Psoas muscle (tissue), 8 donors: Measurements from ENCODE around the gene MYO10. TPM values are rescaled to one million over a fixed set of nuclear protein-coding genes. Genes with fewer than 3 reads are reported as not detected.

Source experiments
- ATAC-seq, 4 donors: fragments of 200-7000 bp; cut with Tn5 transposase; one replicate each; pipeline ENCODE4 v1.9.1; 2020; ENCODE audit warnings: moderate library complexity in 3 of 4, mild to moderate bottlenecking in 2 of 4
- DNase-seq, 2 donors: peaks; one replicate each; pipeline ENCODE4 v3.0.0-alpha.2; 2020
- H3K27ac ChIP-seq: fragments of 200-600 bp; one replicate; pipeline ENCODE4 v1.8.0; 2022
- H3K27me3 ChIP-seq, 3 donors: fragments of 200-600 bp in 1 of 3; one replicate each; pipeline versions ENCODE4 v1.6.1 to v1.8.0; 2013 to 2022; ENCODE audit warnings: low read length in 2 of 3, mild to moderate bottlenecking in 2 of 3, moderate library complexity in 1 of 3; ENCODE audit not compliant: insufficient read depth in 3 of 3
- H3K36me3 ChIP-seq, 2 donors: fragments of 200-600 bp in 1 of 2; one replicate each; pipeline versions ENCODE4 v1.6.1 to v1.8.0; 2013 to 2022; ENCODE audit warnings: low read depth in 1 of 2, mild to moderate bottlenecking in 1 of 2, moderate library complexity in 1 of 2; ENCODE audit not compliant: insufficient read depth in 1 of 2
- H3K4me1 ChIP-seq: fragments of 200-600 bp; one replicate; pipeline ENCODE4 v1.8.0; 2022
- H3K4me3 ChIP-seq: fragments of 200-600 bp; one replicate; pipeline ENCODE4 v1.8.0; 2022; ENCODE audit warnings: mild to moderate bottlenecking
- H3K9me3 ChIP-seq: fragments of 200-600 bp; one replicate; pipeline ENCODE4 v1.8.0; 2022
- WGBS, 3 donors: extraction: QIAGEN DNeasy Blood & Tissue Kit; methylation state at CpG; one replicate each; pipeline versions ENCODE4 v1.1.6 to v1.1.7; 2013; 5-methylcytosine and 5-hydroxymethylcytosine counted together
- intact Hi-C, 2 donors: fragments of 100-400 bp; cut with DNase I; formaldehyde crosslinking; loops; one replicate each; pipeline versions ENCODE4 v1.11.0 to v1.14.2; 2022
- polyA plus RNA-seq, 3 donors: library from polyadenylated mRNA; stranded (reverse); fragments of 200-250 nt; gene quantifications; one replicate each; pipeline ENCODE4 v1.2.3, GENCODE V29; 2013
- total RNA-seq, 4 donors: library from RNA; stranded (reverse); fragmentation: NEBNext Ultra II Directional in 2 of 4; extraction: Animal tissue kit (Norgen Biotek cat#: 25700) in 2 of 4; gene quantifications; one replicate each; pipeline versions ENCODE4 v1.2.1 to v1.2.4, GENCODE V29; 2021 to 2023
- TF ChIP-seq, protein P1 (sequence below): fragments of 200-600 bp; IDR thresholded peaks from one replicate; pipeline ENCODE4 v1.8.0; 2022; ENCODE audit warnings: antibody characterized with exemption
- donor health status: healthy with polysubstance abuse.
- donor health status: DM: no; HTN: no; CAD: no; lungs with moderate emphysema.
- donor health status: Bipolar disorder and iron deficiency.
- donor health status: healthy.
- donor health status: DM: yes; HTN: yes; CAD: no.
- donor health status: DM: no; HTN: no; CAD: no.
- donor health status: DM: no; HTN: no; CAD: no.
- donor health status: DM: yes; HTN: yes; CAD: no.

The MYO10 gene
- total and polyA plus RNA-seq, 7 donors = 1.8 to 10.9 (median 10.0) TPM

DNA sequence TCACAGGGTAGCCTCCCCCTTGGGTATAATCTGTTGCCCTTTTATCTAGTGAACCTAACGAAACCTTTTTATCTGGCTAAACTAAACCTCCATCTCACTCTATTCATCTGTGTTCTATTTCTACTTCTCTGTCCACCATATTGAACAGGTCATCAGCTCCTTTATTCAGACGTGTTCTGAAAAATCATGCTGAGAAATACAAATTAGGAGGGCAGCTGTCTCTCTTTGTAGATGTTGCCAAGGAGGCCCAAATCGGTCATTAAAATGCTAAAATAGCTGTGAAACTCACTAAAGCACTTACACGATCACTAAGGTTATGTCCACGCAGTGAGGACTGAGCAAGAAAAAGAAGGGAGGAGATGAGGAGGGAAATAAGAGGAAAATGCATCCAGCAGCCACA is 203.7 kb downstream of the MYO10 start:
- Histone ChIP-seq H3K9me3 (no peaks in the 10 kb centered on the region), H3K4me1 (peaks cover 12% of the 10 kb centered on the region), H3K27ac (no peak overlapping the region), H3K27me3 (no peaks in the 10 kb centered on the region), H3K4me3 (no peak overlapping the region), H3K36me3 (no peaks in the 10 kb centered on the region)
- TF ChIP-seq, protein P1, sequence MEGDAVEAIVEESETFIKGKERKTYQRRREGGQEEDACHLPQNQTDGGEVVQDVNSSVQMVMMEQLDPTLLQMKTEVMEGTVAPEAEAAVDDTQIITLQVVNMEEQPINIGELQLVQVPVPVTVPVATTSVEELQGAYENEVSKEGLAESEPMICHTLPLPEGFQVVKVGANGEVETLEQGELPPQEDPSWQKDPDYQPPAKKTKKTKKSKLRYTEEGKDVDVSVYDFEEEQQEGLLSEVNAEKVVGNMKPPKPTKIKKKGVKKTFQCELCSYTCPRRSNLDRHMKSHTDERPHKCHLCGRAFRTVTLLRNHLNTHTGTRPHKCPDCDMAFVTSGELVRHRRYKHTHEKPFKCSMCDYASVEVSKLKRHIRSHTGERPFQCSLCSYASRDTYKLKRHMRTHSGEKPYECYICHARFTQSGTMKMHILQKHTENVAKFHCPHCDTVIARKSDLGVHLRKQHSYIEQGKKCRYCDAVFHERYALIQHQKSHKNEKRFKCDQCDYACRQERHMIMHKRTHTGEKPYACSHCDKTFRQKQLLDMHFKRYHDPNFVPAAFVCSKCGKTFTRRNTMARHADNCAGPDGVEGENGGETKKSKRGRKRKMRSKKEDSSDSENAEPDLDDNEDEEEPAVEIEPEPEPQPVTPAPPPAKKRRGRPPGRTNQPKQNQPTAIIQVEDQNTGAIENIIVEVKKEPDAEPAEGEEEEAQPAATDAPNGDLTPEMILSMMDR = no peak
- ATAC-seq = no peak
- intact Hi-C loops = no loop called here
- no peak for DNase-seq
- WGBS, 3 donors = 58 to 75% (median 63%) methylated on average over 5 of the region's 5 CpGs

DNA sequence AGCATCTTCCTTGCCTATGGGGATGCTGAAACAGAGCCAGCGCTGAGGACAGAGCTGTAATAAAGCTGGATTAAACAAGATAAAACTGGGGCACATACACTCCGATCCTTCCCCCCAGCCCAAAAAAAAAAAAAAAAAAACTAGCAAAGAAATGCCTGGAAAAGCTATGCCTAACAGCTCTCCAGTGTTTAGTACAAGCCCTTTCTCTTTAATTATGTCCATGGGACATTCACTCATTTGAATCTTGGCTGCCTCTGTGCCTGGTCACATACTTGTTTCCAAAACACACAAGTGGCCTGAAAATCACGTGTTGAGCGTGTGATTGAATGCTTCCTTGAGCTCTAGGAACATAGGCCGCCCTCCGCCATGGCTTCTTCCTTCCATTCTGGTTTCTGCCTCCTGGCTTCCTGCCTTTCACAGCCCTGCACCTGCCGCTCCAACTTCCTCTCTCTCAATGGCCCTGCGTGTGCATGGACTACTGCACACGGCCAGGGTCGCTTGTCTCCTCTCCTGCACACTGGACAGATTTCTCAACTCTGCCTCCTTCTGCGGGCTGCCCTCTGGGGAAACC is 208.2 kb downstream of the MYO10 start:
- no peak for DNase-seq
- Histone ChIP-seq H3K36me3 (no peaks in the 10 kb centered on the region), H3K9me3 (no peaks in the 10 kb centered on the region), H3K4me1 (peaks cover 14% of the 10 kb centered on the region), H3K27ac (no peak overlapping the region), H3K4me3 (no peak overlapping the region), H3K27me3 (no peaks in the 10 kb centered on the region)
- peak in 3 of 4 donors; percentile 40 to 82 (median 67) for ATAC-seq
- 9 to 11% (median 10%) methylated on average over 11 of the region's 11 CpGs for WGBS, 3 donors
- intact Hi-C loops = no loop called here
- TF ChIP-seq, protein P1 = no peak

DNA sequence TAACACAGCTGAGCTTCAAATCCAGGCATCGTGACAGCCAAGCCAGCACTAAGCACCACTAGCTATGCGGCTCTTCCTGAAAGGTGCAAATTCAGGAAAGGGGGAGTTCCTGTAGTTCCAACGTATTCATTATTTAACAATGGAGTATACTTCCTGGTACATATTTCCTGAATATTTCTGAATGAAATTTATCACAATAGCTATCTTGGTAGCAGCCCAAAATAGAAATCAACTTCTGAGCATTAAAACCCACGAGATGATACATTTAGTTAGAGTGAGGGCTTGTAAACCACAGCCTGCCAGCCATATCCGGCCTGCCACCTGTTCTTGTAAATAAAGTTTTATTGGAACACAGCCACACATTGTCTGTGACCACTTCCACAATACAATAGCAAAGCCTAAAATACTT is 209.5 kb downstream of the MYO10 start:
- H3K27ac ChIP-seq = no peak overlapping the region
- ATAC-seq = peak in 1 of 4 donors; percentile 37

DNA sequence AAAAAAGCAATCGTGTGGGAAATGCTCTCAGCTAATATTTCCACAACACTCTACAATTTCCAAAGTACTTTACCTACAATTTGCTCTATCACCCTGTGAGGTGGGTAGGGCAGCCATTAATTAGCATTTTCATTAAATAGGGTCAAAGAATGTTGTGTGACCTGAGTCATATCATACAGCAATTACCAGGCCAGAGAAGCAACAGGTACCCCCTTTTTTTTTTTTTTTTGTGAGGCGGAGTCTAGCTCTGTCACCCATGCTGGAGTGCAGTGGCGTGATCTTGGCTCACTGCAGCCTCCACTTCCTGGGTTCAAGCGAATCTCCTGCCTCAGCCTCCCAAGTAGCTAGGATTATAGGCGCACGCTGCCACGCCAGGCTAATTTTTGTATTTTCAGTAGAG is 210.5 kb downstream of the MYO10 start:
- H3K27ac ChIP-seq = no peak overlapping the region
- no peak overlapping the region for H3K4me3 ChIP-seq
- TF ChIP-seq, protein P1 = no peak
- intact Hi-C loops = no loop called here
- H3K9me3 ChIP-seq = no peaks in the 10 kb centered on the region
- DNase-seq (no peak), ATAC-seq (no peak)
- WGBS, 3 donors = 96 to 99% (median 98%) methylated on average over 7 of the region's 7 CpGs
- no peaks in the 10 kb centered on the region for H3K27me3 ChIP-seq
- peaks cover 14% of the 10 kb centered on the region for H3K4me1 ChIP-seq
- no peaks in the 10 kb centered on the region for H3K36me3 ChIP-seq

More for the DNA sequence above, 209.5 kb downstream of the MYO10 start:
- Histone ChIP-seq H3K4me3 (no peak overlapping the region), H3K9me3 (no peaks in the 10 kb centered on the region), H3K4me1 (peaks cover 14% of the 10 kb centered on the region), H3K36me3 (no peaks in the 10 kb centered on the region), H3K27me3 (no peaks in the 10 kb centered on the region)
- WGBS, 3 donors = 32 to 46% (median 37%) methylated on average over 5 of the region's 5 CpGs
- DNase-seq = no peak
- TF ChIP-seq, protein P1 = no peak
- intact Hi-C loops = no loop called here

DNA sequence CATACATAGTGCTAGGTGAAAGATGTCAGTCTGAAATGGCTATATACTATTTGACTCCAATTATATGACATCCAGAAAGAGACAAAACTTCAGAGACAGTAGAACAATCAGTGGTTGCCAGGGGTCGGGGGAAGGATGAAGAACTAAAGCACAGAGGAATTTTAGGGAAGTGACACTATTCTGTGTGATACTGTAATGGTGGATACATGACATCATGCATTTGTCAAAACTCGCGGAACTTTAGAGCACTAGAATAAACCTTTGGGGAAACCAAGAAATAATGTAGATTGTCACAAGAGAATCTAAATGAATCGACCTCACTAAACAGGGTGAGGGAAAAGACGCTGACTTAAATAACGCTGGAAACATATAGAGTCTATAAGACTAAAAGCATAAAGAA is 212.3 kb downstream of the MYO10 start:
- Histone ChIP-seq H3K27ac (no peak overlapping the region), H3K4me3 (no peak overlapping the region), H3K27me3 (no peaks in the 10 kb centered on the region), H3K4me1 (peaks cover 14% of the 10 kb centered on the region), H3K9me3 (no peaks in the 10 kb centered on the region), H3K36me3 (no peaks in the 10 kb centered on the region)
- intact Hi-C loops = no loop called here
- no peak for ATAC-seq
- 79 to 95% (median 79%) methylated on average over 6 of the region's 6 CpGs for WGBS, 3 donors
- TF ChIP-seq, protein P1 = no peak
- DNase-seq = no peak
